Fibroblast of villous mesenchyme (primary cell): ENCODE results near the gene CDC34. TPM values are rescaled to one million over a fixed set of nuclear protein-coding genes. Genes with fewer than 3 reads are reported as not detected.

Source experiments
- DNase-seq: peaks from one replicate; pipeline ENCODE4 v3.0.0-alpha.2; 2010; ENCODE audit warnings: low read depth
- H3K4me3 ChIP-seq: 2 replicates; pipeline ENCODE4 v1.5.1; 2011; ENCODE audit warnings: low read depth, mild to moderate bottlenecking, low read length
- total RNA-seq: library from RNA; depleted of rRNA; stranded (reverse); fragments of >200 nt; gene quantifications from 2 replicates; pipeline ENCODE4 v1.2.3, GENCODE V29; 2012
- TF ChIP-seq, protein P1 (sequence below): IDR thresholded peaks from 2 replicates; pipeline ENCODE4 v1.5.1; 2012; ENCODE audit warnings: low read depth, mild to moderate bottlenecking, low read length; ENCODE audit not compliant: insufficient read depth

CDC34 gene
- total RNA-seq, 1 donor: 52.2 TPM

GRCh38 chr19:494171-495080, 37.1 kb upstream of the CDC34 start:
- no peak for DNase-seq
- no peak overlapping the region for H3K4me3 ChIP-seq
- TF ChIP-seq, protein P1, sequence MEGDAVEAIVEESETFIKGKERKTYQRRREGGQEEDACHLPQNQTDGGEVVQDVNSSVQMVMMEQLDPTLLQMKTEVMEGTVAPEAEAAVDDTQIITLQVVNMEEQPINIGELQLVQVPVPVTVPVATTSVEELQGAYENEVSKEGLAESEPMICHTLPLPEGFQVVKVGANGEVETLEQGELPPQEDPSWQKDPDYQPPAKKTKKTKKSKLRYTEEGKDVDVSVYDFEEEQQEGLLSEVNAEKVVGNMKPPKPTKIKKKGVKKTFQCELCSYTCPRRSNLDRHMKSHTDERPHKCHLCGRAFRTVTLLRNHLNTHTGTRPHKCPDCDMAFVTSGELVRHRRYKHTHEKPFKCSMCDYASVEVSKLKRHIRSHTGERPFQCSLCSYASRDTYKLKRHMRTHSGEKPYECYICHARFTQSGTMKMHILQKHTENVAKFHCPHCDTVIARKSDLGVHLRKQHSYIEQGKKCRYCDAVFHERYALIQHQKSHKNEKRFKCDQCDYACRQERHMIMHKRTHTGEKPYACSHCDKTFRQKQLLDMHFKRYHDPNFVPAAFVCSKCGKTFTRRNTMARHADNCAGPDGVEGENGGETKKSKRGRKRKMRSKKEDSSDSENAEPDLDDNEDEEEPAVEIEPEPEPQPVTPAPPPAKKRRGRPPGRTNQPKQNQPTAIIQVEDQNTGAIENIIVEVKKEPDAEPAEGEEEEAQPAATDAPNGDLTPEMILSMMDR: no peak

DNA sequence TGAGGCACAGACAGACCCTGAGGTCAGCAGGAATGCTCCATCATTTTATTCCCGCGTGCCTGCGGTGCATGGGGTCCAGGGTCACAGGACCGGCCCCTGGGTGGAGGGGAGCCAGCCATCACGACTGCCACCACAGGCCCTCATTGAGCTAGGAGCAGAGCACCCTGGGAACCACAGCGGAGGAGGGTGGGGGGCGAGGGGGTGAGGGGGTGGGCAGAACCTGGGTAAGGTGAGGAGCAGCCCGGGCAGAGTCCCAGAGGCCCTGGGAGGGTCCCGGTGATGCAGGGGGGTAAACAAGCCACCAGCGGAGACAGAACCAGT, 36.5 kb upstream of the CDC34 start:
- no peak overlapping the region for H3K4me3 ChIP-seq
- no peak for DNase-seq
- TF ChIP-seq, protein P1: no peak

- DNase-seq: no peak
- TF ChIP-seq, protein P1: peak; percentile 74
- no peak overlapping the region for H3K4me3 ChIP-seq
Observed at GRCh38 chr19:495402-496111, 36.0 kb upstream of the CDC34 start.

DNA sequence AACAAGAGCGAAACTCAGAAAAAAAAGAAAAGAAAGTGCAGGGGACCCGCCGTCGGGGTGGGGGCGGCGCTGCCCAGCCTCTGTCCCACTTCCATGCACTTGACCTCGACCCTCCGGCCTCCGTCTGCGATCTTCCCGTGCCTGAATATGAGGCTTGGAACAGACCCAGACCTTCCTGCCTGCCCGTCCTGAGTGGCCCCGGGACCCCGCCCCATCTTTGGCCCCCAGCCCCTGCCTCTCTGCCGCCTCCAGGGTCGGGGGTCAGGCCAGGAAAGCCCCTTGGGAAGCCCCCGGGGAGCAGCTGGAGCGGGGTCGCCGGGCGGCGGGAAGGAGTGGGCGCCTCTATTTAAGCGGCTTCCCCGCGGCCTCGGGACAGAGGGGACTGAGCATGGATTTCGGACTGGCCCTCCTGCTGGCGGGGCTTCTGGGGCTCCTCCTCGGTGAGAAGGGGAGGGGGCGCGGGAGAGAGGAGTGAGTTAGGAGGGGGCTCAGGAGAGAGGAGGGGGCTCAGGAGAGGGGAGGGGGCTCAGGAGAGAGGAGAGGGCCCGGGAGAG, 35.4 kb upstream of the CDC34 start, which contains the start of gene MADCAM1:
MADCAM1 (plus strand) TSS at position 375 of the 554 bp plus-strand sequence; CDS start at position 389, 14 bp downstream.
- TF ChIP-seq, protein P1: no peak
- DNase-seq: no peak

GRCh38 chr19:496986-497385, 34.6 kb upstream of the CDC34 start:
- TF ChIP-seq, protein P1: no peak
- DNase-seq: no peak

More for the DNA sequence above, 35.4 kb upstream of the CDC34 start, which contains the start of gene MADCAM1:
- no peak within 1 kb of the TSS for H3K4me3 ChIP-seq

GRCh38 chr19:497491-497868, 34.1 kb upstream of the CDC34 start:
- no peak for DNase-seq
- TF ChIP-seq, protein P1: no peak
- no peak overlapping the region for H3K4me3 ChIP-seq

More at GRCh38 chr19:496986-497385, 34.6 kb upstream of the CDC34 start:
- no peak overlapping the region for H3K4me3 ChIP-seq
